ENCODE results near the gene GPR83. TPM values are rescaled to one million over a fixed set of nuclear protein-coding genes. Genes with fewer than 3 reads are reported as not detected.
"Not testable (repeated sequence)": the region's sequence is repeated elsewhere in the genome, so short reads cannot be mapped to it uniquely, and the experiment has no call there.

GPR83 gene
- total and polyA plus RNA-seq, 3 donors from 2014 or later: 0.45 to 0.94 (median 0.74) TPM

DNA sequence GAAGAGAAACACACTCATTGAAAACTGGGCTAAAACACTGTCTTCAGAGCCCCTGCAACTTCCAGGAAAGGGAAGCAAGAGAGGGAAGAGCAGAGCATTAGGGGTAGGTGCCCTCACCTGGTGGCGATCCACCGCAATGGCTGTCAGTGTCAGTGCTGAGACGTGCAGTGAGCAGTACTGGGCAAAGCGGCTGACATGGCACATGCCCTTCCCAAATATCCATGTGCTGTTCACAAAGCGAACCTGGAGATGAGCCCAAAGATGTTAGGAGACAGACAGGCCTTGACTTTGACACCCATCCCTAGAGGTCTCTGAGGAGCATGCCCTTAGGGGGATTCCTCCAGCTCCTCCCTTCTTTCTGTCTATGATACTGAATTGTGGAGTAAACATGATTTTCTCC lies 4.9 kb downstream of the GPR83 start:
- Histone ChIP-seq H3K9me3 (no peaks in the 10 kb centered on the region), H3K36me3 (ENCODE audit: low read depth, missing control alignments) (no peaks in the 10 kb centered on the region), H3K27ac (no peak overlapping the region), H3K27me3 (no peaks in the 10 kb centered on the region), H3K4me3 (no peak overlapping the region), H3K4me1 (peaks cover under 1% of the 10 kb centered on the region)
- DNase-seq: no peak
- intact Hi-C loops (cut with DNase I; ENCODE audit: low total_unique reads): no loop called here
- WGBS, 2 donors: 93 to 95% methylated on average over 5 of the region's 5 CpGs
- TF ChIP-seq, protein P1, sequence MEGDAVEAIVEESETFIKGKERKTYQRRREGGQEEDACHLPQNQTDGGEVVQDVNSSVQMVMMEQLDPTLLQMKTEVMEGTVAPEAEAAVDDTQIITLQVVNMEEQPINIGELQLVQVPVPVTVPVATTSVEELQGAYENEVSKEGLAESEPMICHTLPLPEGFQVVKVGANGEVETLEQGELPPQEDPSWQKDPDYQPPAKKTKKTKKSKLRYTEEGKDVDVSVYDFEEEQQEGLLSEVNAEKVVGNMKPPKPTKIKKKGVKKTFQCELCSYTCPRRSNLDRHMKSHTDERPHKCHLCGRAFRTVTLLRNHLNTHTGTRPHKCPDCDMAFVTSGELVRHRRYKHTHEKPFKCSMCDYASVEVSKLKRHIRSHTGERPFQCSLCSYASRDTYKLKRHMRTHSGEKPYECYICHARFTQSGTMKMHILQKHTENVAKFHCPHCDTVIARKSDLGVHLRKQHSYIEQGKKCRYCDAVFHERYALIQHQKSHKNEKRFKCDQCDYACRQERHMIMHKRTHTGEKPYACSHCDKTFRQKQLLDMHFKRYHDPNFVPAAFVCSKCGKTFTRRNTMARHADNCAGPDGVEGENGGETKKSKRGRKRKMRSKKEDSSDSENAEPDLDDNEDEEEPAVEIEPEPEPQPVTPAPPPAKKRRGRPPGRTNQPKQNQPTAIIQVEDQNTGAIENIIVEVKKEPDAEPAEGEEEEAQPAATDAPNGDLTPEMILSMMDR (IDR thresholded peaks at IDR 0.05): no peak
- no peak for TF ChIP-seq POLR2A (IDR thresholded peaks at IDR 0.05)

DNA sequence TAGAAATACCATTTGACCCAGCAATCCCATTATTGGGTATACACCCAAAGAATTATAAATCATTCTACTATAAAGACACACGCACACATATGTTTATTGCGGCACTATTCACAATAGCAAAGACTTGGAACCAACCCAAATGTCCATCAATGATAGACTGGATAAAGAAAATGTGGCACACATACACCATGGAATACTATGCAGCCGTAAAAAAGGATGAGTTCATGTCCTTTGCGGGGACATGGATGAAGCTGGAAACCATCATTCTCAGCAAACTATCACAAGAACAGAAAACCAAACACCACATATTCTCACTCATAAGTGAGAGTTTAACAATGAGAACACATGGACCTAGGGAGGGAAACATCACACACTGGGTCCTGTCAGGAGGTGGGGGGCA lies 9.3 kb downstream of the GPR83 start:
- H3K9me3 ChIP-seq; H3K4me3 ChIP-seq; H3K4me1 ChIP-seq; intact Hi-C loops (cut with DNase I; ENCODE audit: low total_unique reads); H3K27ac ChIP-seq; DNase-seq; H3K36me3 ChIP-seq (ENCODE audit: low read depth, missing control alignments); H3K27me3 ChIP-seq: not testable (repeated sequence)
- 95 to 97% methylated on average over 4 of the region's 4 CpGs for WGBS, 2 donors

GRCh38 chr11:94379613-94380012 lies 21.6 kb downstream of the GPR83 start:
- DNase-seq: no peak
- H3K4me3 ChIP-seq: no peak overlapping the region

GRCh38 chr11:94376841-94377240 lies 24.4 kb downstream of the GPR83 start:
- 65 to 74% methylated on average over 1 of the region's 1 CpG for WGBS, 2 donors
- Histone ChIP-seq H3K9me3 (no peaks in the 10 kb centered on the region), H3K4me1 (no peaks in the 10 kb centered on the region), H3K27me3 (no peaks in the 10 kb centered on the region), H3K27ac (no peak overlapping the region), H3K36me3 (ENCODE audit: low read depth, missing control alignments) (no peaks in the 10 kb centered on the region), H3K4me3 (no peak overlapping the region)
- TF ChIP-seq POLR2A (IDR thresholded peaks at IDR 0.05): no peak
- TF ChIP-seq, protein P1 (IDR thresholded peaks at IDR 0.05): no peak
- intact Hi-C loops (cut with DNase I; ENCODE audit: low total_unique reads): no loop called here
- DNase-seq: no peak

More at GRCh38 chr11:94379613-94380012, 21.6 kb downstream of the GPR83 start:
- Histone ChIP-seq H3K27me3 (no peaks in the 10 kb centered on the region), H3K4me1 (no peaks in the 10 kb centered on the region), H3K36me3 (ENCODE audit: low read depth, missing control alignments) (no peaks in the 10 kb centered on the region), H3K27ac (no peak overlapping the region), H3K9me3 (no peaks in the 10 kb centered on the region)
- TF ChIP-seq, protein P1 (IDR thresholded peaks at IDR 0.05): no peak
- no peak for TF ChIP-seq POLR2A (IDR thresholded peaks at IDR 0.05)
- intact Hi-C loops (cut with DNase I; ENCODE audit: low total_unique reads): no loop called here
- WGBS, 2 donors: 84 to 88% methylated on average over 5 of the region's 5 CpGs

DNA sequence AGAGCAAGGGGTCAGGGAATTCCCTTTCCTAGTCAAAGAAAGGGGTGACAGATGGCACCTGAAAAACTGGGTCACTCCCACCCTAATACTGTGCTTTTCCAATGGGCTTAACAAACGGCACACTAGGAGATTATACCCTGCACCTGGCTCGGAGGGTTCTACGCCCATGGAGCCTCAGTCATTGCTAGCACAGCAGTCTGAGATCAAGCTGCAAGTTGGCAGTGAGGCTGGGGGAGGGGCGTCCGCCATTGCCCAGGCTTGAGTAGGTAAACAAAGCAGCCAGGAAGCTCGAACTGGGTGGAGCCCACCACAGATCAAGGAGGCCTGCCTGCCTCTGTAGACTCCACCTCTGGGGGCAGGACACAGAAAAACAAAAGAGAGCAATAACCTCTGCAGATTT lies 30.6 kb downstream of the GPR83 start:
- intact Hi-C loops (cut with DNase I; ENCODE audit: low total_unique reads); H3K9me3 ChIP-seq; DNase-seq; H3K36me3 ChIP-seq (ENCODE audit: low read depth, missing control alignments); H3K4me3 ChIP-seq; H3K27ac ChIP-seq; H3K4me1 ChIP-seq; H3K27me3 ChIP-seq: not testable (repeated sequence)
- WGBS, 2 donors: 70 to 84% methylated on average over 2 to 6 of the region's 6 CpGs

DNA sequence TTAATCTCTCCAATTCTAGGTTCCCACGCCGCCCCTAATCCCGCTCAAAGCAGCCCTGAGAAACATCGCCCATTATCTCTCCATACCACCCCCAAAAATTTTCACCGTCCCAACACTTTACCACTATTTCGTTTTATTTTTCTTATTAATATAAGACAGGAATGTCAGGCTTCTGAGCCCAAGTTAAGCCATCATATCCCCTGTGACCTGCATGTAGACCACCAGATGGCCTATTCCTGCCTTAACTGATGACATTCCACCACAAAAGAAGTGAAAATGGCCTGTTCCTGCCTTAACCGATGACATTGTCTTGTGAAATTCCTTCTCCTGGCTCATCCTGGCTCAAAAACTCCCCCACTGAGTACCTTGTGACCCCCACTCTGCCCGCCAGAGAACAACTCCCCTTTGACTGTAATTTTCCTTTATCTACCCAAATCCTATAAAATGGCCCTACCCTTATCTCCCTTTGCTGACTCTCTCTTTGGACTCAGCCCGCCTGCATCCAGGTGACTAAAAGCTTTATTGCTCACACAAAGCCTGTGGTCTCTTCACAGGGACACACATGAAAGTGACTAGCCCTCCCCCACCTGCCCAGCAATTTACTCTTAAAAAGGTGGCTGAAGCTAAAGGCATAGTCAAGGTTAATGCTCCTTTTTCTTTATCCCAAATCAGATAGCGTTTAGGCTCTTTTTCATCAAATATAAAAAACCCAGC lies 50.2 kb downstream of the GPR83 start:
- H3K4me1 ChIP-seq; intact Hi-C loops (cut with DNase I; ENCODE audit: low total_unique reads); DNase-seq; H3K27me3 ChIP-seq; H3K4me3 ChIP-seq; H3K36me3 ChIP-seq (ENCODE audit: low read depth, missing control alignments); H3K9me3 ChIP-seq; H3K27ac ChIP-seq: not testable (repeated sequence)
- 74 to 82% methylated on average over 10 of the region's 10 CpGs for WGBS, 2 donors

- H3K9me3 ChIP-seq; intact Hi-C loops (cut with DNase I; ENCODE audit: low total_unique reads); H3K27me3 ChIP-seq; H3K27ac ChIP-seq; DNase-seq; H3K36me3 ChIP-seq (ENCODE audit: low read depth, missing control alignments); H3K4me3 ChIP-seq; H3K4me1 ChIP-seq: not testable (repeated sequence)
- WGBS, 2 donors: 86 to 88% methylated on average over 8 of the region's 8 CpGs
Observed at GRCh38 chr11:94346311-94346710, 54.9 kb downstream of the GPR83 start.
